Forelimb muscle (tissue), 1 donor: ENCODE measurements around the gene ACSL1. TPM values are rescaled to one million over a fixed set of nuclear protein-coding genes. Genes with fewer than 3 reads are reported as not detected.
"Not testable (repeated sequence)": the region's sequence is repeated elsewhere in the genome, so short reads cannot be mapped to it uniquely, and the experiment has no call there.

Source experiments
- DNase-seq: peaks from one replicate; pipeline ENCODE4 v3.0.0-alpha.2; 2013; ENCODE audit warnings: low read depth
- polyA plus RNA-seq: library from polyadenylated mRNA; unstranded; fragments of 120-200 nt; gene quantifications from one replicate; pipeline ENCODE4 v1.2.1, GENCODE V29; 2013; ENCODE audit not compliant: insufficient read length

Gene ACSL1
- polyA plus RNA-seq, 1 donor: 42.9 TPM

DNA sequence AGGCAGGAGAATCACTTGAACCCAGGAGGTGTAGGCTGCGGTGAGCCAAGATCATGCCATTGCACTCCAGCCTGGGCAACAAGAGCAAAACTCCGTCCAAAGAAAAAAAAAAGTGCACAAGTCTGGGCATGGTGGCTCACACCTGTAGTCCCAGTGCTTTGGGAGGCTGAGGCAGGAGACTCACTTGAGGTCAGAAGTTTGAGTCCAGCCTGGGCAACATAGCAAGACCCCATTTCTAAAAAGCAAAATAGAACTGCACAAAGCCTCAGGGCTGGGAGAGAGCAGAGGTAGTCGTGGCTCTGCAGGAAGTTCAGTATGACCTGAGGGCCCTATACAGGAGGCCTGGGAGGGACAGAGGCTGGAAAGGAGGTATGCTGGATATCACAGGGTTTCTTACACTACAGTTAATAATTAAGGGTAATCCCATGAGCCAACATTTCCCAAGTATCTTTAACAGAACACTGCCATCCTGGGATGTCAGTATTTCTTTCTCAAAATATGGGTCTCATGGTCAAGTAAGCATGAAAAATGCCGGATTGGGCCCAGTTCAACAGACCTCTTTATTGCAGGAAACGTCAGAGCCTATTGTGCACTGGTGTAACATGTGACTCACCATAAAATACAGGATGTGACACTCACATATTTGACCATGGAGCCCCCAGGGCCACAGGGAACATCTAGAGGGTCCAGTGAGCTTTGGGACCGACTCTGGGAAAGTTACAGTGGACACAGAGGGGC, 37.8 kb downstream of the ACSL1 start:
- DNase-seq: no peak

DNA sequence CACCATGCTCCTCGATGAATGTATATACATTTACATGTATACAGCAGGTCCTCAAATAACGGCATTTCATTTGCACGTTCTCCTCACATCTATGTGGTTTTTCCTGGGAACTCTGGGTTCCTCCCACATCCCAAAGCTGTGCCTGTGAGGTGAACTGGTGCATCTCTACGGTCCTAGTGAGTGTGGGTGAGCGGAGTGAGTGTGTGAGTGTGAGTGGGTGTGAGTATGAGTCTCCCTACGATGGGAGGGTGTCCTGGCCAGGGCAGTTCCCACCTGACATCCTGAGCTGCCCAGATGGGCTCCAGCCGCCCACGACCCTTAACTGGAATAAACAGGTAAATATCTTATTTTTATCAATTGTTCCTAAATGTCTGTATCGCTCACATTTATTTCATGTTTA, 40.0 kb downstream of the ACSL1 start:
- no peak for DNase-seq

DNA sequence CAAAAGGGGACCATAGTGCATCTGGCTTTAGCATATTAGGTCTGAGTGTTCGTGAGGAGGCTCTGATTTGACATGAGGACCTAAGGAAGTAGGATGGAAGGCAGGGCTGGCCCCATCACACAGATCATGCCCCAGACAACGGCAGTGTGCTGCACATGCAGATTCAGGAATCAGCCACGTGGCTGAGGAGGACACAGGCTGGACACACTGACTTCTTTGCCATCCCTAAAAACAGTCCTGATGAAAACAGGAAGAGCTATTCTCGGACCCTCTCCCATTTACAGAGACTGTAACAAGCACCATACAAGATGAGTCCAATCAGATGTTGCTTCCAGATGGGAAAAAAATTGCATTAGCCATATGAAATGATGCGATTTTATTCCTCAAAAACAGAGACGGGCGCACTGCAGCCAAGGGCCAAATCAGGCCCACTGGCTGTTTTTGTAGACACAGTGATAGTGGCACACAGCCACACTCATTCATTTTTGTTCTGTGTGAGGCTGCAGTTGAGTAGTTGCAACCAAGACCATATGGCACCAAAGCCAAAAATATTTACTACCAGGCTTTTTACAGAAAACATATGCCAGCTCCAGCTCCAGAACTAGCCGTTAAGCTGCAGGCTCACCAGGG, 41.0 kb downstream of the ACSL1 start:
- DNase-seq: no peak

DNA sequence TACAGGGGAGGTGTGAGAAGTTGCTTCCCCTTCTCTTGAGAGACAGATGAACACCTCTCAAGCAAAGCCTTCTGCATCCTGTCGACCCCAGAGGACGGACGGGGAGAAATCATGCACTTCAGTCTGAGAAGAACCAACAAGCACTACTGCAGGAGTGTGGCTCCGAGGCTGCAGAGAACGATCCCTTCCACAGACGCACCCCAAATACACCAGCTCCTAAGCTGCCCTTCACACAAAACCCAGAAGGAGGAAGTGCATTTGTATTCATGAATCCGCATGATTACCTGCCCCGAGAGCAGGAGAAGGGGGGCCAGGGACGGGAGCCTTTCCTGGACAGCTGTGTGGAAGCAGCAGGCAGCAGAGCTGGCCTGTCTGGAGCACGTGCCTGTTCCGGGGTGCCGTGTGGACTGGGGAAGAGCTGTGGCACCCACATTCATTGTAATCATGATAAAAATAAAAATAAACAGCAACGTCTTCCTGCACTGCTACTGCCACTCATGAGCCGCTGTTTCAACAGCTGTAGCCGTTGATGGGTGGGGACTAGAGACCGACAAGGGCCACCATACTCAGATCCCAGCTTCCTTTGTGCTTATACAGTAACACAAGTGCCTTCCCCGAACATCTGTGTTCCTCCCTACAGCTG, 42.9 kb downstream of the ACSL1 start:
- DNase-seq: no peak

DNA sequence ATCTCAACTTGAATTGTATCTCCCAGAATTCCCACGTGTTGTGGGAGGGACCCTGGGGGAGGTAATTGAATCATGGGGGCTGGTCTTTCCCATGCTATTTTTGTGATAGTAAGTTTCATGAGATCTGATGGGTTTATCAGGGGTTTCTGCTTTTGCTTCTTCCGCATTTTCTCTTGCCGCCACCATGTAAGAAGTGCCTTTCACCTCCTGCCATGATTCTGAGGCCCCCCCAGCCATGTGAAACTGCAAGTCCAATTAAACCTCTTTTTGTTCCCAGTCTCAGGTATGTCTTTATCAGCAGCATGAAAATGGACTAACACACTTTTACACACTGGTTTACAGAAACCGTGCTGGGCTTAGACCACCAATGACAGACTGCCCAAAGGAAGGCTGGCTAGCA, 46.6 kb downstream of the ACSL1 start:
- not testable (repeated sequence) for DNase-seq

DNA sequence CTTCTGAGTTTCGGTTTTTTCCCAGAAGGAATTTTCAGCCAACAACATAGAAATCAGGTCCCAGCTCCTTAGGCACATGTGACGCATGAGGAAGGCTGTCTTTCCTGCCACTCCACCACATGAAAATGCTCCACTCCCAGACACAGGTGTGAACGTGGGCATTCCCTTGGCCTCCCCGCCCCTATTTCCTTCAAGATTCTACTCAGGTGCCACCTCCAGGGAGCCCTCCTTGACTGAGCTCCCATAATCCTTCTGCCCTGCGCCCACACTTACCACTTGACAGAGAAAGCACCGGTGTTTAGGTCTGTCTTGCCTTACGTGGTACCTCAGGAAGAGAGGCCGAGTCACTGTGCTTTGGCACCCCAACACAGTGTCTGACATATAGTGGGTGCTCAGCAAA, 47.4 kb downstream of the ACSL1 start:
- no peak for DNase-seq

DNA sequence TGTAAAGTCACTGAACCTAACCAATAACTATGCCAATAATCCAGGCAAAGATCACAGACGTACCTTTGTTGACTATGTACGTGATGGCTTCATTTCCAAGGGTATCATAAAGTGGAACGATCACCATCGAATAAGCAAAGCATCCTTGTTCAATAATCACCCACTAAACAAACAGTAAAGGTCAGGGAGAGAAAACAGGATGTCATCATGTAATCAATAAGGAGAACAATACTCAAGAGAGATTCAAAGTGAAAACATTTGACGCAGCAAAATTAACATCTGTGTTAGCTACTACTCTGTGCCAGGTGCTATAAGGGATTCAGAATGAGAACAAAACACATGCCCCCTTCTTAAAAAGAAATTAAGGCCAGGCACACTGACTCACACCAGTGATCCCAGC, 48.9 kb downstream of the ACSL1 start:
- DNase-seq: no peak

DNA sequence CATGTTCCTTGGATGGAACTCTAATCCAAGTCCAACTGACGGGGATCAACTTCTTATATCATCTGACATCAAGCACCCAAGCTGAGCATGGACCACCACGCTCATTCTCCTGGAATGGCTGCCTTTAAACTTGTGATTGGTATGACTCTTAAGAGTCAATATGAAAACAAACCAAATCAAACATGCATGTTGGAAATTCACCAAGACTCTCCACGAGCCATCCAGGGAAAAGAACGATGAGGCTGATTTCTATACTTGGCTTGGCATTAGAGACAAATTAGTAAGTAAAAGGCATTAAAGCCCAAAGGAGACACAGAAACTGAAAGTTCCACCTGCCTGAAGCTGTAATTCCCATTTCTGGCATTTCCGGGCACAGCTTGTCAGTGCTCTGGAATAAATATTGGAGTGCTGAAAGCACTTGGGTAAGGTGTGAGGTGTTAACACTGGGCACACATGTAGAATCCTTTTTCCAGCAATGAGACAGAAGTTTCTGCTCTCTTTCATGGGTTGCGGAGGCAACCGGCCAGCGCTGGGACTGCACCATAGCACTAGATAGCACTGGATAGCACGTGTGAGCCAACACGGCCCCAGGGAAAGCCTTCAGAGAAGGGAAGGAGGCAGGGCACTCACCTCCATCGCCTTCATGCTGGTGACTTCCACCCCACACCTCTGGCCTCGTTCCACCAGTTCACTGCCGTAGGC, 49.8 kb downstream of the ACSL1 start:
- no peak for DNase-seq

DNA sequence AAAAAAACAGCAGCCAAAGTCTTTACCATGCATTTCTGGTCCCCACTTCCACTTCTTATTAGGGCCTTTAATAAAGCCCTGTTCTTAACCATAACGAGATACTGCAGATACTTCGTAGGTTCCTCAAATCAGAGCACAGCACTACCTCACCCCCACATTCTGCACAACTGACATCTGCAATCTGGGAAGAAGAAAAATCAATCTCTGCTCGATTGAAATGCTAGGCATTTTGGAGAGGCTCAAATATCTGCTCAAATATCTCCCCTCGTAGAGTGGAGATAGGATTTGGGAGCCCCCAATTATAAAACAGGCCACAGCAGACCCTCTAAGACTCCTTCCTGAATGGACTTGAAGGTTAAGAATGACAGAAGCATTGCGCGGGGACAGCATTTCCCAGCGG, 51.6 kb downstream of the ACSL1 start:
- no peak for DNase-seq

DNA sequence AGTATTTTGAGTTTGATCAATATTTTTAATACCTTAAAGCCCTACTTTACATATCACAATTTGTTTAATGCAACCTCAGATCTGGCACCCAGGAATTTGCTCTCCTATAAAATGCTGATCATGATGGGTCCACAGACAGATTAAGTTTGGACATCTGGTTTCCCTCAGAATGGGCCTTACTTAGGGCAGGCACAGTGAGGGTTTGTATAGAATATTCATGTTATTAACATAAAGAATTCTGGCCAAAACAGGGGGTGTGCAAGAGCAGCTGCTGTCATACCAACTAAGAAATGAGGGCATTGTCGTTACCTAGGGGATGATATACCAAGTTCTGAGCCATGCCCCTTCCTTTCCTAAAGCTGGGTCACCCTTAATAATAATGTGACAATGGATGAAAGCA, 54.4 kb downstream of the ACSL1 start:
- DNase-seq: no peak

DNA sequence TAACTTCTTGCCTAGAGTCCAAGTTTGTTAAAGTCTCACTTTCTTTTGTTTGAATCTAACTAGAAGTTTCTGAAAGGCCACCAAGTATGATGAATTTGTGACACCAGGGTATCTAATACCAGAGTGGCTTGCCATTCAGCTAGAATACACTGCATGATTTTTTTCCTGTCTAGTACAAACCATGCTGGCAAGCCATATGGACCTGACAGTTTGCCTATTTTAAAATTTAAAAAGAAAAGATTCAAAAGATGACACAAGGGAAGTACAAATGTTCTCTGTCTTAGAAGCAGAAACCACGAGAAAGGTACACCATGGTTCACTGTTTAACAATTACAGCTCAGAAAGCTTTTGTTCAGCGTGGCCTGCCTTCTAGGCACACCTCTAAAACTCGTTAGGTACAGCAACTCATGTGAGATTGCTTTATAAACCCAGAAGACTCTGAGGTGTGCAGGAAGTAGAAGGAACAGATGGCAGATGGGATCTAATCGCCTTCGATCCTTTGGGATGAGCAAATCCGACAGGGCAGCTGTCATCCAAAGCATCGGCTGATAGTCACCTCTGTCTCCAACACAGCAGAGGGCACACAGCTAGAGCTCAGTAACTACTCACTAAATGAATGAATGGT, 56.5 kb downstream of the ACSL1 start:
- DNase-seq: no peak

DNA sequence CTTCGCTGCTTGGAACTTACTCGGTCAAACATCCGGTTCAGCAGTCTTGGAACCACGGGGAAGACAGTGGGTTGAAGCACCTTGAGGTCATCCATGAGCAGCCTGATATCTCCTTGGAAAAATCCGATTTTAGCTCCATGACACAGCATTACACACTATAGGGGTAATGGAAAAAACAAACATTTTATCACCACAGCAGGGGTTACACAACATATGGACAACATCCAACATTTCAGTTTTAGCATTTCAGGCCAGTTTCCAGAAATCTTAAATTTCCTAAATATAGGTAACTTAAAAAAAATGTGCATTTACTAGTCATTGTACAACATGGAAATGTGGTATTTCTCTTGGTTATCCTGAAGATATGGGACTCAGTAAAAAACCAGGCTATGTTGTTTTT, 57.5 kb downstream of the ACSL1 start:
- no peak for DNase-seq

DNA sequence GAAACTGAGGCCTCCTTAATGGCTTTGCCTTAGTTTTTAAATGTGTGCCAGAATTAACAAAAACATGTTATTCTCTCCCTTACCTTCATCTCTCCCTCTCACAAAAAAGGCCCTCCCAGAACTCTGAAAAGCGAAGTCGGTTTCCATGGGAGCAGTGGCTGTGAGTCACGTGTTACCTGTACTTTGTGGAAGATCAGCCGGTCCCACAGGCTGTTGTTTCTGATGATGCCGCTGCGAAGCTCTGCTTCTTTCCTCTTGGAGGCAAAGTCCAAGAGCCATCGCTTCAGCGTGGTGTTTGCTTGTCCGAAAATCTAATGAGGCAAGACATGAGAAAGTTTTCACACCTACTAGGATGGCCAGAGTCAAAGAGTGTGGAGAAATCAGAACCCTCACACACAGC, 59.3 kb downstream of the ACSL1 start:
- no peak for DNase-seq

DNA sequence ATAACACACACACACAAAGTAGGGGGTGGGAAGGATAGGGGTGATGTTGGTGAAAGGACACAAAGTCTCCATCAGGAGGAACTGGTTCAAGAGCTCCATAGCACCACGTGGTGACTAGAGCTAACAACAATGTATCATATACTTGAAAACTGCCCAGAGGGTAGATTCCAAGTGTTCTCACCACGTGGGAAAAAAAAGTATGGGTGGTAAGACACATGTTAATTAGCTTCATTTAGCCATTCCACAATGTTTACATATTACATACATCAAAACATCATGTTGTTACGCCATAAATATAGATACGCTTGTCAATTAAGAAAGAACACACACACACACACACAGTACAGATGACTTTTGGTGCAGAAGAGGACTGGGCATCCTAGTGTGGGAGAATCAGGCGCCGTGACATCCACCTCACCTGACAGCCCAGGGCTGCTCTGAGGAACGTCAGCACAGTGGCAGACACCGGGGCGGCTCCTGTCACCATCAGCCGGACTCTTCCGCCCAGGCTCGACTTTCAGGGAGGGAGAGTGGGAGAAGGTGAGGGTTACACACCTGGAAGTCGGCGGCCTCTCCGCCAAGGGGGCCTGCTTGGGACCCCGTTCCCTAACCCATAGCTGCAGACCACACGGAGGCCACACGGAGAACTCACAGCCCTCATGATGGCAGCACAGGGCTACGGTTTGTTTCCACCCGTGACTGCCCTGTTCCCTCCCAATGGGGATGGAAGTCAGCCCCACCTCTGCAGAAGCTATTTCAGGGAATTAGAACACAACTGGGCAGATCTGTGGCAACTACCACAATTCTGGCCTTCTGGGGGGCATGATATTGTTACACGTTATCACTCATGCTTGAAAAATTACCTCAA, 60.1 kb downstream of the ACSL1 start:
- DNase-seq: no peak

DNA sequence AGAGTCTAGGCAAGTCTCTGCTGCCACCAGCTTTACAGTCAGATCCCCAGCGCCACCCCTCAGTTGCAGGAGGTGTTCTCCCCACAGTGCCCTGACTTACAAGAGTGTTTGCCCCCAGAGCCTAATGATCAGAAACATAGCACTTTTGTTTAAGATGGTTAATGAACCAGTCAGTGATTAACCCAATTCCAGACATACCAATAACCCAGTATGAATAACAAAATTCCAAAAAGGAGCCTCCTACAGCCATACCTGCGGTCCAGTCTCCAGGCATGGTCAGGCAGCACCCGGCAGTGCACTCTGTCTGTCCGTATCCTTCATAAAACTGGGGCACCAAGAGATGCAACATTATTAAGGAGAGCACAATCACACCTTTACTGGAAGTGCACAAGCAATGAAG, 61.2 kb downstream of the ACSL1 start:
- DNase-seq: no peak

DNA sequence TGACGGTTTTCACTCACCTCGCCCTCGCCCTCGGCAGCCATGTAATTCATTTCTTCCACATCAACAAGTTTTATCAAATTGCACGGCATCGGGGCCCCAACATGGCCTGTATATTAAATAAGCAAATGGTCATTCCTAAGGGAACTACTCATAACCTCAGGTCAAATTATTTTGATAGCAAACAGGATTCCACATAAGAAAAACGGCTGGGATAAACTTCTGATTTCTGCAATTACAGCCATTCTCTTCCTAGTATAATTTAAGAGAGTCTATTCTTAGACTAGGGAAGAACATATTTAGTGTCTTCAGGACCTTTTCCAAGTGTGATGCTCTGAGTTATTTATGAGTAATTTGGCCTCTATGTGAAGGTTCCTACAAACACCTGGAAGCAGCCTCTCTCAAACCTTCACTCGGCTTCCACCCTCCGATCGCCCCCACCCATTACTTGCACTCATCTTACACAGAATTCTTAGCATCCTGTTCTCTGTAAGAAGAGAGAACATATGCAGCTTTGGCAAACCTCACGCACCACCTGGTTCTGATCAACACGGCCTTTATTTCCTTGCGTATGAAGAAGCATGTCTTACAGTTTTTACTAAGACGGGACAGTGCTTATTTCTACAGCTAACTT, 62.5 kb downstream of the ACSL1 start:
- DNase-seq: peak; percentile 79

DNA sequence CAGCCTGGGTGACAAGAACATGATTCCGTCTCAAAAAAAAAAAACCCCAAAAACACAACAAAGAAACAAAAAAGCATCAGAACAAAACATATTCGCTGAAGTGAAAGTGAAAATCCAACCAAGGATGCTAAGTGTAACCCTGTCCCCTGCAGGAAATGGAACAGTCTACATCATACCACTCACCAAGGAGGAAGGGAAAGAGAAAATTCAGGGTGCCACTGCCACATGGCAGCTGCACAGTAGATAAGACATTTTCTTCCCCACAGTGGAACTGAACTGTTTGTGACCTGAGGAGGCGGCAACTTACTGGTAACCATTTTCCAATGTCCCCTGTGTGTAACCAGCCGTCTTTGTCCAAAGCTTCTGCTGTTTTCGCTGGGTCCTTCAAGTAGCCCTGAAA, 63.7 kb downstream of the ACSL1 start:
- no peak for DNase-seq

DNA sequence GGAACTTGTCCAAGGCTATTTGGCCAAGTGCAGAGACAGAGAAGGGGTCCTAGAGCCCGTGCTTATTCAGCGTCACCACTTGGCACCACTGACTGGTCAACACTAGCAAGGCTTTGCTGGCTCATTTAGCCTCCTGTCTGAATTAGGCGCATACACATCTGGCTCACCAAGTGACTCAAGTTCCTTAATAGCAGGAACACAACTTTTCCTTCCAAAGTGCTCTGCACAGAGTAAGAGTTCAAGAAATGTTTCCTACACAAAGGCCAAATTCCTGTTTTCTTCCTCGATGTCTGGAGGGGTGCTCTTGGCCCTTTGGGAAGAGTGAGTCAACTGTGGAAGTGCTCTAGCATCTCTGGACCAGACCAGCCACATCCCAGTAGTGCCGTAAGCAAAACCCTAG, 65.1 kb downstream of the ACSL1 start:
- DNase-seq: no peak

DNA sequence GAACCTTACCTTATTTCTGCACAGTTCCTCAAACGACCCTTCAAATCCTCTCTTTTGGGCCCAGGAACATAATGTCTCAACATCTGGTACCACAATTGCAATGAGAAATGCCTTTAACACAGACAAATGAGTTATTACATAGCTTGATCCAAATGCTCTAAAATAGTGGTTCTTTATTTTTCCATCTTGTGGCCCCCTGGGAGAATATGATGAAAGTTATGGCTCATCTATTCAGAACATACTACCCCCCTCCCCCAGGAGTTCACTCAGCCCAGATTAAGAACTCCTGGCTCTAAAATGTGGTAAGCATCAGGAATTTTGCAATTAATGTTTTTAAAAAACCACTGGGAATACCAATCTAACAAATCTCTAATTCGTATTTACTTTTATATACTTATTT, 68.0 kb downstream of the ACSL1 start:
- DNase-seq: no peak

DNA sequence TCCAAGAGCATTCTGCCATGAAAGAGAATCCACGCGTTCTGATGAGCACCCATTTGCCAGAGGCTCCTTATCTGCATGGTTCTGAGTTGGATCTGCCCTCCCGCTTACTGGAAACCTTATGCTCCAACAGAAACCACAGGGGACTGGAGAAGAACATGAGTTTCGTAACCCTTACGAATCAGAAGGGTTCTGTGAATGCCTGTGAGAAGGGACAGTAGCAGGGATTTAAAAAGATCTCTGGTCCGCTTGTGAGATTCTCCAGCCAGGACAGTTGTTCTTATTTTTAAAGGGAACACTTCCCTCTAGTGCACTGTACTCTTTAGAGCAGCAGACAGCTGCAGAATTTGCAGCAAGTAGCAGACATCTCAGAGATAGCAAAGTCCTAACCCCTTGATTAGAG, 69.4 kb downstream of the ACSL1 start:
- DNase-seq: no peak

DNA sequence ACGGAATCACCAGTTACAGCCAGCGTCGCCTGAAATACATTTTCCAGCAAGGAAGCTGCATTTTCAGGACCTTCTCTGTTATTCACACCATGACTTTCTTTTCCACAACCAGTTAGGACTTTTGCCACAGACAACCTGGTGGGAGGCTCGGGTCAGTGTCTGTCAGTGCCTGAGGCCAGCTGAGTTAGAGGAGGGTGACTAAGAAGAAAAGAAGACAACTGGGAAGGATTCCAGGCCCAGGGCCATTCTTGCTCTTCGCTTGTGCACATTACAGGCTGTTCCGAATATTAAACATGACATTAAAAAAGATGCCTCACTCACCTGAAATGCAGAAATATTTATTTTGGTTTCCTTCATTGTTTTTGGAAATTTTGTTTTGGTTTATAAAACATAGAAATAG, 70.5 kb downstream of the ACSL1 start:
- no peak for DNase-seq
